Measurements from ENCODE around the gene GPC6.

The GPC6 gene

GRCh38 chr13:93951108-93951507 lies 724.5 kb downstream of the GPC6 start:
- Histone ChIP-seq H3K79me2 (ENCODE audit: control insufficient read depth, insufficient read depth, low read length, poor library complexity) (no peaks in the 10 kb centered on the region), H2BK5ac (ENCODE audit: low read depth, low read length, poor library complexity) (no peak overlapping the region), H3K4me2 (ENCODE audit: low read length) (no peak overlapping the region)

GRCh38 chr13:93951951-93952350 lies 725.3 kb downstream of the GPC6 start:
- no peak overlapping the region for H3K4me3 ChIP-seq (ENCODE audit: low read depth, low read length)
- H3K4me2 ChIP-seq (ENCODE audit: low read length), result no peak overlapping the region
- no peak overlapping the region for H4K12ac ChIP-seq (ENCODE audit: low read depth, low read length)
- H2BK120ac ChIP-seq (ENCODE audit: insufficient read depth, low read length, poor library complexity), result no peak overlapping the region
- no peak overlapping the region for H3K4ac ChIP-seq (ENCODE audit: low read depth, low read length)
- WGBS (ENCODE audit: extremely low coverage, insufficient coverage, insufficient read length), result no CpG with 5 or more reads among the region's 1 CpG
- no peaks in the 10 kb centered on the region for H3K79me1 ChIP-seq (ENCODE audit: low read length)
- no peak overlapping the region for H2AK5ac ChIP-seq (ENCODE audit: low read length)
- H3K27me3 ChIP-seq (ENCODE audit: insufficient read depth, low read length), result no peaks in the 10 kb centered on the region
- no peaks in the 10 kb centered on the region for H3K4me1 ChIP-seq (ENCODE audit: control insufficient read depth in 1 of 2, insufficient read depth in 2 of 2, low read length in 2 of 2)
- H4K8ac ChIP-seq (ENCODE audit: low read depth, low read length), result no peak overlapping the region
- no peaks in the 10 kb centered on the region for H3K79me2 ChIP-seq (ENCODE audit: control insufficient read depth, insufficient read depth, low read length, poor library complexity)
- no peak overlapping the region for H3K23ac ChIP-seq (ENCODE audit: low read length)
- H3K14ac ChIP-seq (ENCODE audit: low read length), result no peak overlapping the region
- H3K36me3 ChIP-seq (ENCODE audit: control insufficient read depth in 1 of 2, insufficient read depth in 2 of 2, low read length in 2 of 2), result no peaks in the 10 kb centered on the region
- no peak overlapping the region for H4K91ac ChIP-seq (ENCODE audit: low read depth, low read length)
- no peak overlapping the region for H2AFZ ChIP-seq (ENCODE audit: insufficient read depth, low read length, poor library complexity)
- no peaks in the 10 kb centered on the region for H3K9me3 ChIP-seq (ENCODE audit: insufficient read depth, low read depth, low read length)
- no peak overlapping the region for H3K27ac ChIP-seq (ENCODE audit: low read depth, low read length)
- no peak overlapping the region for H2BK5ac ChIP-seq (ENCODE audit: low read depth, low read length, poor library complexity)
- H3K9ac ChIP-seq (ENCODE audit: low read length), result no peak overlapping the region
- H2BK12ac ChIP-seq (ENCODE audit: low read length), result no peak overlapping the region
- no peak for DNase-seq
- no peak overlapping the region for H3K18ac ChIP-seq (ENCODE audit: low read length)

More at GRCh38 chr13:93951108-93951507, 724.5 kb downstream of the GPC6 start:
- Histone ChIP-seq H3K27me3 (ENCODE audit: insufficient read depth, low read length) (no peaks in the 10 kb centered on the region), H2BK12ac (ENCODE audit: low read length) (no peak overlapping the region), H4K12ac (ENCODE audit: low read depth, low read length) (no peak overlapping the region), H3K4me3 (ENCODE audit: low read depth, low read length) (no peak overlapping the region), H3K18ac (ENCODE audit: low read length) (no peak overlapping the region), H2AK5ac (ENCODE audit: low read length) (no peak overlapping the region), H3K36me3 (ENCODE audit: control insufficient read depth in 1 of 2, insufficient read depth in 2 of 2, low read length in 2 of 2) (no peaks in the 10 kb centered on the region), H3K14ac (ENCODE audit: low read length) (no peak overlapping the region), H3K23ac (ENCODE audit: low read length) (no peak overlapping the region), H2AFZ (ENCODE audit: insufficient read depth, low read length, poor library complexity) (no peak overlapping the region), H3K27ac (ENCODE audit: low read depth, low read length) (no peak overlapping the region), H3K4ac (ENCODE audit: low read depth, low read length) (no peak overlapping the region), H4K8ac (ENCODE audit: low read depth, low read length) (no peak overlapping the region), H4K91ac (ENCODE audit: low read depth, low read length) (no peak overlapping the region), H3K4me1 (ENCODE audit: control insufficient read depth in 1 of 2, insufficient read depth in 2 of 2, low read length in 2 of 2) (no peaks in the 10 kb centered on the region), H3K79me1 (ENCODE audit: low read length) (no peaks in the 10 kb centered on the region), H3K9me3 (ENCODE audit: insufficient read depth, low read depth, low read length) (no peaks in the 10 kb centered on the region), H3K9ac (ENCODE audit: low read length) (no peak overlapping the region), H2BK120ac (ENCODE audit: insufficient read depth, low read length, poor library complexity) (no peak overlapping the region)
- no peak for DNase-seq

GRCh38 chr13:93953841-93954240 lies 727.2 kb downstream of the GPC6 start:
- Histone ChIP-seq H3K18ac (ENCODE audit: low read length) (no peak overlapping the region), H2AK5ac (ENCODE audit: low read length) (no peak overlapping the region), H4K8ac (ENCODE audit: low read depth, low read length) (no peak overlapping the region), H2BK120ac (ENCODE audit: insufficient read depth, low read length, poor library complexity) (no peak overlapping the region), H3K9me3 (ENCODE audit: insufficient read depth, low read depth, low read length) (no peaks in the 10 kb centered on the region), H3K79me1 (ENCODE audit: low read length) (no peaks in the 10 kb centered on the region), H4K91ac (ENCODE audit: low read depth, low read length) (no peak overlapping the region), H2BK5ac (ENCODE audit: low read depth, low read length, poor library complexity) (no peak overlapping the region), H4K12ac (ENCODE audit: low read depth, low read length) (no peak overlapping the region), H3K4me1 (ENCODE audit: control insufficient read depth in 1 of 2, insufficient read depth in 2 of 2, low read length in 2 of 2) (no peaks in the 10 kb centered on the region), H3K79me2 (ENCODE audit: control insufficient read depth, insufficient read depth, low read length, poor library complexity) (no peaks in the 10 kb centered on the region), H3K4me2 (ENCODE audit: low read length) (no peak overlapping the region), H3K23ac (ENCODE audit: low read length) (no peak overlapping the region), H2BK12ac (ENCODE audit: low read length) (no peak overlapping the region), H3K27me3 (ENCODE audit: insufficient read depth, low read length) (no peaks in the 10 kb centered on the region), H3K4me3 (ENCODE audit: low read depth, low read length) (no peak overlapping the region), H3K27ac (ENCODE audit: low read depth, low read length) (no peak overlapping the region), H2AFZ (ENCODE audit: insufficient read depth, low read length, poor library complexity) (no peak overlapping the region), H3K14ac (ENCODE audit: low read length) (no peak overlapping the region), H3K36me3 (ENCODE audit: control insufficient read depth in 1 of 2, insufficient read depth in 2 of 2, low read length in 2 of 2) (no peaks in the 10 kb centered on the region), H3K9ac (ENCODE audit: low read length) (no peak overlapping the region), H3K4ac (ENCODE audit: low read depth, low read length) (no peak overlapping the region)
- WGBS (ENCODE audit: extremely low coverage, insufficient coverage, insufficient read length), result no CpG with 5 or more reads among the region's 1 CpG
- DNase-seq, result no peak

GRCh38 chr13:93955904-93956303 lies 729.3 kb downstream of the GPC6 start:
- Histone ChIP-seq H3K4me2 (ENCODE audit: low read length) (no peak overlapping the region), H4K12ac (ENCODE audit: low read depth, low read length) (no peak overlapping the region), H4K91ac (ENCODE audit: low read depth, low read length) (no peak overlapping the region), H3K79me1 (ENCODE audit: low read length) (no peaks in the 10 kb centered on the region), H3K14ac (ENCODE audit: low read length) (no peak overlapping the region), H3K9me3 (ENCODE audit: insufficient read depth, low read depth, low read length) (no peaks in the 10 kb centered on the region), H3K4me3 (ENCODE audit: low read depth, low read length) (no peak overlapping the region), H3K4me1 (ENCODE audit: control insufficient read depth in 1 of 2, insufficient read depth in 2 of 2, low read length in 2 of 2) (peaks cover 0 to 2% of the 10 kb centered on the region in 2 experiments), H3K9ac (ENCODE audit: low read length) (no peak overlapping the region), H2BK5ac (ENCODE audit: low read depth, low read length, poor library complexity) (no peak overlapping the region), H3K23ac (ENCODE audit: low read length) (no peak overlapping the region), H4K8ac (ENCODE audit: low read depth, low read length) (no peak overlapping the region), H3K27ac (ENCODE audit: low read depth, low read length) (no peak overlapping the region), H2AFZ (ENCODE audit: insufficient read depth, low read length, poor library complexity) (no peak overlapping the region), H2BK120ac (ENCODE audit: insufficient read depth, low read length, poor library complexity) (no peak overlapping the region), H2BK12ac (ENCODE audit: low read length) (no peak overlapping the region), H3K18ac (ENCODE audit: low read length) (no peak overlapping the region), H3K4ac (ENCODE audit: low read depth, low read length) (no peak overlapping the region), H3K36me3 (ENCODE audit: control insufficient read depth in 1 of 2, insufficient read depth in 2 of 2, low read length in 2 of 2) (no peaks in the 10 kb centered on the region), H3K27me3 (ENCODE audit: insufficient read depth, low read length) (no peaks in the 10 kb centered on the region), H3K79me2 (ENCODE audit: control insufficient read depth, insufficient read depth, low read length, poor library complexity) (no peaks in the 10 kb centered on the region), H2AK5ac (ENCODE audit: low read length) (no peak overlapping the region)
- no peak for DNase-seq

GRCh38 chr13:93956426-93956825 lies 729.8 kb downstream of the GPC6 start:
- Histone ChIP-seq H2AK5ac (ENCODE audit: low read length) (no peak overlapping the region), H3K4me3 (ENCODE audit: low read depth, low read length) (no peak overlapping the region), H3K4ac (ENCODE audit: low read depth, low read length) (no peak overlapping the region), H2BK12ac (ENCODE audit: low read length) (no peak overlapping the region), H4K91ac (ENCODE audit: low read depth, low read length) (no peak overlapping the region), H3K18ac (ENCODE audit: low read length) (no peak overlapping the region), H3K36me3 (ENCODE audit: control insufficient read depth in 1 of 2, insufficient read depth in 2 of 2, low read length in 2 of 2) (no peaks in the 10 kb centered on the region), H3K14ac (ENCODE audit: low read length) (no peak overlapping the region), H3K27ac (ENCODE audit: low read depth, low read length) (no peak overlapping the region), H4K8ac (ENCODE audit: low read depth, low read length) (no peak overlapping the region), H3K9me3 (ENCODE audit: insufficient read depth, low read depth, low read length) (no peaks in the 10 kb centered on the region), H3K79me2 (ENCODE audit: control insufficient read depth, insufficient read depth, low read length, poor library complexity) (no peaks in the 10 kb centered on the region), H3K27me3 (ENCODE audit: insufficient read depth, low read length) (no peaks in the 10 kb centered on the region), H2AFZ (ENCODE audit: insufficient read depth, low read length, poor library complexity) (no peak overlapping the region), H3K23ac (ENCODE audit: low read length) (no peak overlapping the region), H3K9ac (ENCODE audit: low read length) (no peak overlapping the region), H3K4me2 (ENCODE audit: low read length) (no peak overlapping the region), H2BK5ac (ENCODE audit: low read depth, low read length, poor library complexity) (no peak overlapping the region), H3K79me1 (ENCODE audit: low read length) (no peaks in the 10 kb centered on the region), H4K12ac (ENCODE audit: low read depth, low read length) (no peak overlapping the region), H3K4me1 (ENCODE audit: control insufficient read depth in 1 of 2, insufficient read depth in 2 of 2, low read length in 2 of 2) (peaks cover 0 to 2% of the 10 kb centered on the region in 2 experiments), H2BK120ac (ENCODE audit: insufficient read depth, low read length, poor library complexity) (no peak overlapping the region)
- no peak for DNase-seq
- no CpG with 5 or more reads among the region's 2 CpGs for WGBS (ENCODE audit: extremely low coverage, insufficient coverage, insufficient read length)
